ENCODE data around the gene NEU2. TPM values are rescaled to one million over a fixed set of nuclear protein-coding genes. Genes with fewer than 3 reads are reported as not detected.

The NEU2 gene
- total and polyA plus RNA-seq, 10 of the 15 experiments (the other 5 are each of a cell fraction or from before 2014, with no cell fraction given) = not detected

- RAD21 ChIA-PET (ENCODE audit: unreplicated experiment) = no interaction called here
- no peak for TF ChIP-seq MLLT1 (IDR thresholded peaks at IDR 0.05)
- TF ChIP-seq SRF (IDR thresholded peaks at IDR 0.05; ENCODE audit: low read depth in 2 of 2, low read length in 2 of 2) = no peak
- TF ChIP-seq ATF7 (IDR thresholded peaks at IDR 0.05; ENCODE audit: low read depth) = no peak
- no peak for TF ChIP-seq ATF3 (IDR thresholded peaks at IDR 0.05; ENCODE audit: borderline replicate concordance, extremely low read depth, low read depth, low read length)
- no peak for TF ChIP-seq IKZF2 (IDR thresholded peaks at IDR 0.05)
- TF ChIP-seq MTA2 (IDR thresholded peaks at IDR 0.05; ENCODE audit: low read depth) = no peak
- intact Hi-C loops (cut with micrococcal nuclease; ENCODE audit: unreplicated experiment) = no loop called here
- DNase-seq (ENCODE audit: low read depth, low spot score) (no peak), FAIRE-seq (no peak), ATAC-seq (no peak)
- no peaks in the 10 kb centered on the region for H3K4me1 ChIP-seq (ENCODE audit: control insufficient read depth, insufficient read depth, low read length)
- no peak overlapping the region for H3K9ac ChIP-seq (ENCODE audit: control insufficient read depth, insufficient read depth, low read length)
- BruUV-seq (replicated peaks) = no TSS peak
- 29% methylated on average over 6 of the region's 6 CpGs for WGBS (ENCODE audit: insufficient coverage, insufficient replicate concordance, low lambda C conversion rate, missing lambda C conversion rate)
- H3K36me3 ChIP-seq (ENCODE audit: control insufficient read depth in 2 of 2, insufficient read depth in 2 of 2, low read length in 1 of 2) = no peaks in the 10 kb centered on the region
- in situ Hi-C loops (cut with MboI) = no loop called here
- SMC1A ChIA-PET (ENCODE audit: uncharacterized antibody, unreplicated experiment) = no interaction called here
- POLR2A ChIA-PET = no interaction called here
- CTCF ChIA-PET = interaction anchor here (1.9 kb wide), 1 partner anchor 13 kb away, joined by 8 read pairs; no protein-coding TSS in a partner anchor
- no peak overlapping the region for H3K27ac ChIP-seq (ENCODE audit: control insufficient read depth, insufficient read depth)
- no peaks in the 10 kb centered on the region for H4K20me1 ChIP-seq (ENCODE audit: control insufficient read depth, insufficient read depth)
- no peaks in the 10 kb centered on the region for H3K9me3 ChIP-seq (replicated peaks; ENCODE audit: control insufficient read depth, insufficient read depth, low read length)
- no peaks in the 10 kb centered on the region for H3K79me2 ChIP-seq (ENCODE audit: control insufficient read depth, insufficient read depth, low read length)
- peaks cover 0 to 3% of the 10 kb centered on the region in 2 experiments; a peak in 1 of 4 replicates for H3K27me3 ChIP-seq (replicated peaks in 1 of 2; ENCODE audit: control insufficient read depth in 2 of 2, insufficient read depth in 2 of 2, low read length in 1 of 2)
- no peak overlapping the region for H3K4me2 ChIP-seq (ENCODE audit: control insufficient read depth, insufficient read depth)
- no peak overlapping the region for H2AFZ ChIP-seq (ENCODE audit: control insufficient read depth, low read depth, low read length)
- H3K4me3 ChIP-seq = no peak overlapping the region
These were observed 27.4 kb upstream of the NEU2 start for GRCh38 chr2:233005096-233005495.
